HG02870 (cell line): ENCODE results near the gene SYCE1L.

ENCODE experiments used
- ATAC-seq: cut with Tn5 transposase; IDR thresholded peaks from one replicate; pipeline ENCODE4 v1.9.1; 2021; ENCODE audit warnings: mild to moderate bottlenecking, moderate library complexity; ENCODE audit not compliant: unreplicated experiment

The SYCE1L gene

DNA sequence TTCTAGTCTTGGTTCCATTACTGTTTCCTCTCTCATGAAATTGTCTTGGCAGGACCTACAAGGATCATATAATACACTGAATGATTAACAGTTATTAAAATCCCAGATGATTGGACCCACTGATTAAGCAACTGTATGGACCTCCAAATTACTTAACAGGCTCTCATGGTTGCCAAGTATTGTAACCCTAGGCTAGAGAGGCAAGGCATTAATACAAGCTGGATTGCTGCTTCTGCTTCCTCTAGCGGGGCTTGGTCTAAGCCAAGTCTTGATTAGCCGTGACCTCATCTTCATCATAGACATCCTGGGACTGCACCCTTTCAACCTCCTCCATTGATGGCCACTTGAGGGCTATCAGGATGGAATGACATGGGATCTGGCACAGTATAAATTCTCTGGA is 46.9 kb downstream of the SYCE1L start:
- no peak for ATAC-seq

- no peak for ATAC-seq
These were observed 51.2 kb downstream of the SYCE1L start for GRCh38 chr16:77250400-77250799.
